ENCODE results near the gene ZBTB8B. TPM values are rescaled to one million over a fixed set of nuclear protein-coding genes. Genes with fewer than 3 reads are reported as not detected.

Gene ZBTB8B
- total RNA-seq, 2 experiments from 2014 or later = not detected

DNA sequence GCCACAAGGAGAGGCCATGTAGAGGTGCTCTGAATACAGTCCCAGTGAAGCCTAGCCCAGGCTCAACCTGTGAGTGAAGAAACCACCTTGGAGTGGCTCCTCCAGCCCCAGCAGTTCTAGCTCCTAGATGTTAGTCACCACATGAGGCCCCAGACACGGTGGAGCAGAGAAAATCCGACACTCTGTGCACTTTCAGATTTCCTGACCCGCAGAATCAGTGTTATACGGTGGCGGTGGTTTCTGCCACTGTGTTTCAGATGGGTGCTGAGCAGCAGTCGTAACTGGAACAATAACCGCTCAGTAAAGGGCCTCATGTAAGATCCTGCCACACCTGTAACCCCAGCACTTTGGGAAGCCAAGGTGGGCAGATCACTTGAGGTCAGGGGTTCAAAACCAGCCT lies 38.3 kb downstream of the ZBTB8B start:
- POLR2A ChIA-PET = no interaction called here
- H3K27me3 Mint-ChIP-seq = peaks cover 50% of the 10 kb centered on the region
- no peak for ATAC-seq (ENCODE audit: low read depth)
- H3K4me1 Mint-ChIP-seq = peaks cover 4% of the 10 kb centered on the region
- no peaks in the 10 kb centered on the region for H3K9me3 Mint-ChIP-seq
- no peaks in the 10 kb centered on the region for H3K36me3 Mint-ChIP-seq
- no peak for DNase-seq
- H3K27ac Mint-ChIP-seq = no peak overlapping the region
- H3K4me3 Mint-ChIP-seq = no peak overlapping the region

GRCh38 chr1:32507021-32507420 lies 42.1 kb downstream of the ZBTB8B start:
- no peaks in the 10 kb centered on the region for H3K36me3 Mint-ChIP-seq
- H3K9me3 Mint-ChIP-seq = no peaks in the 10 kb centered on the region
- H3K27ac Mint-ChIP-seq = no peak overlapping the region
- ATAC-seq (ENCODE audit: low read depth) = no peak
- no peak overlapping the region for H3K4me3 Mint-ChIP-seq
- POLR2A ChIA-PET = no interaction called here
- DNase-seq = no peak
- H3K4me1 Mint-ChIP-seq = no peaks in the 10 kb centered on the region
- peaks cover 24% of the 10 kb centered on the region for H3K27me3 Mint-ChIP-seq

- DNase-seq (no peak), ATAC-seq (ENCODE audit: low read depth) (no peak)
- Mint-ChIP-seq H3K4me1 (no peaks in the 10 kb centered on the region), H3K27me3 (peaks cover 23% of the 10 kb centered on the region), H3K36me3 (no peaks in the 10 kb centered on the region), H3K27ac (no peak overlapping the region), H3K9me3 (no peaks in the 10 kb centered on the region), H3K4me3 (no peak overlapping the region)
- POLR2A ChIA-PET = no interaction called here
These were observed 43.9 kb downstream of the ZBTB8B start for GRCh38 chr1:32508761-32509160.

DNA sequence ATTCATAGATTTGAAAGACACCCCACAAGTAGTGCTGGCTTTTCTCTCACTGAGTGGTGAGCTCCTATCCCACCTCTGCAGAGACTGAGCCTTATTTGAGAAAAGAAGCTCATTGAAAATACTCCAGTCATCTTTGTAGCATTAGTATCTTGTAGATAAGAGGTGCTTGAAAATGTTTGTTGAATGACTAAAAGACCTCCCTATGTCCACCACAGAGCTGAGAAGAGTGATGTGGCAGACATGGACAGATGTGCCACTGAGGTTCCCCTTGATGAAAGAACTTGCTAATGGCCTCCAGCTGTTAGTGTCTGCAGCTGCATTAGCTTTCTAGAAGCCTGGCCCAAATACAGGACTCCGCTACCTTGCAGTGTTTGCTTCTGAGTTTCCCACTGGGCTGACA lies 45.1 kb downstream of the ZBTB8B start:
- Mint-ChIP-seq H3K36me3 (no peaks in the 10 kb centered on the region), H3K27me3 (peaks cover 20% of the 10 kb centered on the region), H3K9me3 (no peaks in the 10 kb centered on the region), H3K4me3 (no peak overlapping the region), H3K27ac (no peak overlapping the region), H3K4me1 (no peaks in the 10 kb centered on the region)
- ATAC-seq (ENCODE audit: low read depth) = no peak
- no peak for DNase-seq
- POLR2A ChIA-PET = no interaction called here

Other genes starting within 250 kb of the ZBTB8B start
- gene TMEM234, start 242.7 kb upstream of the ZBTB8B start, total RNA-seq = 10 to 100 TPM; 15.7 to 16.5 TPM
- 100 to 1,000 TPM; 123 to 130 TPM for gene EIF3I, start 242.7 kb upstream of the ZBTB8B start, total RNA-seq
- 1 to 10 TPM in 1 of 2 experiments, under 1 TPM in 1; 0.88 to 1.1 TPM for gene FAM167B, start 217.8 kb upstream of the ZBTB8B start, total RNA-seq
- gene LCK, start 213.8 kb upstream of the ZBTB8B start, total RNA-seq = 100 to 1,000 TPM; 460 to 472 TPM
- 100 to 1,000 TPM; 195 to 197 TPM for gene HDAC1, start 173.0 kb upstream of the ZBTB8B start, total RNA-seq
- gene MARCKSL1, start 128.8 kb upstream of the ZBTB8B start, total RNA-seq = 10 to 100 TPM; 21.7 to 22.0 TPM
- 10 to 100 TPM; 17.4 to 17.6 TPM for gene FAM229A, start 102.6 kb upstream of the ZBTB8B start, total RNA-seq
- 1 to 10 TPM in 1 of 2 experiments, under 1 TPM in 1; 0.51 to 1.6 TPM for gene TSSK3, start 102.5 kb upstream of the ZBTB8B start, total RNA-seq
- 10 to 100 TPM; 58.0 to 63.2 TPM for gene BSDC1, start 70.6 kb upstream of the ZBTB8B start, total RNA-seq
- under 1 TPM in 1 of 2 experiments, not detected in 1; 0.06 TPM for gene ZBTB8A, start 74.4 kb downstream of the ZBTB8B start, total RNA-seq
- gene ZBTB8OS, start 185.5 kb downstream of the ZBTB8B start, total RNA-seq = 10 to 100 TPM; 57.7 to 61.7 TPM
- gene RBBP4, start 186.1 kb downstream of the ZBTB8B start, total RNA-seq = 100 to 1,000 TPM; 273 to 280 TPM
- not detected for gene SYNC, start 237.7 kb downstream of the ZBTB8B start, total RNA-seq

All from activated naive CD8-positive, alpha-beta T cell treated with anti-CD3 and anti-CD28 coated beads, Interleukin-2, amount 10 ng/mL, durations not matched to agents 7 days and 5 days (primary cell).